ENCODE data around the gene TNFRSF18. TPM values are rescaled to one million over a fixed set of nuclear protein-coding genes. Genes with fewer than 3 reads are reported as not detected.

TNFRSF18 gene
- total and polyA plus RNA-seq, 2 donors (not counting 3 experiments of a cell fraction or from before 2014, with no cell fraction given): not detected

GRCh38 chr1:1228187-1228586 lies 21.8 kb upstream of the TNFRSF18 start:
- no peaks in the 10 kb centered on the region for H4K20me1 ChIP-seq (replicated peaks; ENCODE audit: control insufficient read depth, extremely low read depth, insufficient read depth, low read length)
- FAIRE-seq (no peak), DNase-seq (ENCODE audit: low read depth, low spot score) (no peak)
- no peak overlapping the region for H2AFZ ChIP-seq (ENCODE audit: low read depth, low read length)
- dilution Hi-C loops (cut with MboI; ENCODE audit: extremely low pct_ligation_motif_present, low sequenced_read_pairs): no loop called here
- BruUV-seq (replicated peaks): no TSS peak
- TF ChIP-seq CTCF (IDR thresholded peaks at IDR 0.05; ENCODE audit: extremely low read depth in 1 of 2, insufficient read depth in 1 of 2, low read depth in 1 of 2, low read length in 2 of 2) (no peak), POLR2A (IDR thresholded peaks at IDR 0.05; ENCODE audit: low read depth, low read length) (no peak), GATA2 (IDR thresholded peaks at IDR 0.05; ENCODE audit: insufficient read depth, insufficient read length, low read depth, low read length) (no peak), MAX (IDR thresholded peaks at IDR 0.05; ENCODE audit: insufficient read depth, insufficient read length) (no peak), FOS (IDR thresholded peaks at IDR 0.05; ENCODE audit: borderline replicate concordance, insufficient read depth, low read length) (no peak), JUN (IDR thresholded peaks at IDR 0.05; ENCODE audit: borderline replicate concordance, insufficient read depth, insufficient read length, low read depth) (no peak), EZH2 (IDR thresholded peaks at IDR 0.05; ENCODE audit: borderline replicate concordance, low read depth, low read length, severe bottlenecking) (no peak), MYC (IDR thresholded peaks at IDR 0.05; ENCODE audit: low read depth, low read length) (no peak), POLR2AphosphoS5 (IDR thresholded peaks at IDR 0.05; ENCODE audit: insufficient read depth, low read depth, low read length) (no peak)
- peaks cover 6 to 29% of the 10 kb centered on the region in 2 experiments for H3K36me3 ChIP-seq (ENCODE audit: control insufficient read depth in 2 of 2, extremely low read depth in 1 of 2, insufficient read depth in 2 of 2, low read length in 2 of 2)
- H3K9me3 ChIP-seq (replicated peaks; ENCODE audit: control insufficient read depth, insufficient read depth, low read length): no peaks in the 10 kb centered on the region
- H3K9ac ChIP-seq (replicated peaks; ENCODE audit: extremely low read depth, insufficient read depth, low read length): no peak overlapping the region
- no peak overlapping the region for H3K27ac ChIP-seq (ENCODE audit: insufficient read depth, low read depth, low read length)
- no peak overlapping the region for H3K4me3 ChIP-seq (replicated peaks in 1 of 3; ENCODE audit: insufficient read depth in 1 of 3, low read depth in 1 of 3, low read length in 3 of 3)
- H3K4me1 ChIP-seq (ENCODE audit: control insufficient read depth, extremely low read depth, insufficient read depth, low read length): peaks cover 6% of the 10 kb centered on the region
- CTCF ChIA-PET: no interaction called here
- H3K27me3 ChIP-seq (ENCODE audit: control insufficient read depth in 2 of 2, insufficient read depth in 2 of 2, low read length in 2 of 2): no peaks in the 10 kb centered on the region
- no peaks in the 10 kb centered on the region for H3K9me1 ChIP-seq (replicated peaks; ENCODE audit: control insufficient read depth, extremely low read depth, insufficient read depth, low read length)
- intact Hi-C loops (cut with micrococcal nuclease): no loop called here
- H3K79me2 ChIP-seq (ENCODE audit: control insufficient read depth, insufficient read depth, low read length): peaks cover 64% of the 10 kb centered on the region
- no peak overlapping the region for H3K4me2 ChIP-seq (ENCODE audit: insufficient read depth, low read length)
- POLR2A ChIA-PET: no interaction called here

All from endothelial cell of umbilical vein (primary cell).